A172 (cell line): ENCODE results near the gene LRP8. TPM values are rescaled to one million over a fixed set of nuclear protein-coding genes. Genes with fewer than 3 reads are reported as not detected.

ENCODE experiments used
- DNase-seq: peaks from one replicate; pipeline ENCODE4 v3.0.0-alpha.2; 2015; ENCODE audit warnings: low spot score
- total RNA-seq: library from RNA; depleted of rRNA; stranded (reverse); fragments of >200 nt; shearing (Covaris generic); gene quantifications from 2 replicates; pipeline ENCODE4 v1.2.3, GENCODE V29; 2014

LRP8 gene
- total RNA-seq, 1 experiment from 2014 or later = 27.6 TPM

- no peak for DNase-seq
These were observed 32.0 kb upstream of the LRP8 start for GRCh38 chr1:53359934-53360276.

DNA sequence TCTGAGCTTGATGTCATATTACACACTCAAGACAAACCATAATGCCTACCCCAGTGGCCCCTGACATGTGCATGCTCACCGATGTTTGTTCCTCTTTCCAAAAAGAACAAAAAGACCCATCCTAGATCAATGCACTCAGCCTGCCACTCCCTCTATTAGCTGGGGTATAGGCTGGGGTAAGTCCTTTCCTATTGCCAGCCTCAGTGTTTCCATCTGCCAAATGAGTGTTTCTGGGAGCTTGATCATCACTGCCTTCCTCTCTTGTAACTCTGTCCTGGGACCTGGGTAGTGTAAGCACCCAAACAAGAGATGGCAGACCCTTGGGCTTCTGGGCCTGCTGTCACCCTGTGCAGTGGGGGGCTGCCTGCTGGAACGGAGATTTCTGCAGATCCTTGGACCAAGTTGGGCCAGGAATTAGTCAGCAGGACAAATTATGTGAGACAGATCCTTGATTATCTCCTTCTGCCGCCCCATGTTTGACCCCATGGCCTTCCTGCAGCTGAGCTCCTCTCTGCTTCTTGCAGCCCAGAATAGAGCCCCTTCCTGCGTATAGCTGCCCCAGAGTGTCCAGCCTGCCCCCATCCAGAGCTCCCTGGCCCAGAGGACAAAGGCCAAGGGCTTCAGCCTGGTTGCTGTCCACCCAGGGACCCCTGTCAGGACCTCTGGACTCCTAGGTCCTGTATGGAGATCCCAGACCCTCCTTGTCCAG lies 31.5 kb upstream of the LRP8 start:
- DNase-seq = no peak

GRCh38 chr1:53356637-53357036 lies 28.8 kb upstream of the LRP8 start:
- DNase-seq = no peak

- DNase-seq = no peak
These were observed 26.2 kb upstream of the LRP8 start for GRCh38 chr1:53354119-53354518.

- no peak for DNase-seq
These were observed 24.7 kb upstream of the LRP8 start for GRCh38 chr1:53352561-53352960.

GRCh38 chr1:53350853-53351767 lies 23.2 kb upstream of the LRP8 start:
- DNase-seq = no peak

DNA sequence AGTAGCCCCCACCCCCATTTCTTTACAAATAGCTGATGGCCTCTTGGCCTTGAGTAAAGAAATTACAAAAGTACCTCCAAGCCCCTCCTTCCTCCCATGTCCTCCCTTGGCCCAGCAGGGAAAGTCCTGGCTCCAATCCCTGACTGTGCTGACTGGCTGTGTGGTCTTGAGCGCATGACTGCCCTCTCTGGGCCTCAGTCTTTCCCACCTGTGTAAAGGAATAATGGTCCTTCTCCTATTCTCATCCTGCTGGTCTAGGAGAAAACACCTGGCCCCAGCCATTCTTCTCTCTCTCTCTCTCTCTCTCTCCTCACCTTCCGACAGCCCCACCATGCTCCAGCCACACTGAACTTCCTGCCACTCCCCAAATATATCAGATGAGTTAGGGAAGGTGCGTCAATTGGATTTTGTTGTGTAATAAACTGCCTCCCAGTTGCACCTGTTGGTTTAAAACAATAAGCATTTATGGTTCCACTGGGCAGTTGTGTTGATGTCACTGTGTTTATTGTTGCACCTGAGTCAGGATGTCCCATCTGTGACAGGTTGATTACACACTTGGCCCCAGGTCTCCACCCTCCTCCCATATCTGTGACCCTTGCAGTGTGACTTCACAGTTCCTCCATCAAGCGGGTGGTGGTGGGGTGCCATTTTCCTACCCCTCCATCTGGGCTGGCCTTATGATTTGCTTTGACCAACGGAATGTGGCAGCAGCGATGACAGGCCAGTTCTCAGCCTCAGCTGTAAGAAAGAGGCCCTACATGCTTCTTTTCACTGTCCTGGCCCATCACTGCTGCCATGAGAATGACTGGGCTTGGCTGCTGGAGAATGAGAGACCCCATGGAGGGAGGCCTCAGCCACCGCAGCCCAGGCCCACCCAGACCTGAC lies 22.3 kb upstream of the LRP8 start:
- DNase-seq = no peak

DNA sequence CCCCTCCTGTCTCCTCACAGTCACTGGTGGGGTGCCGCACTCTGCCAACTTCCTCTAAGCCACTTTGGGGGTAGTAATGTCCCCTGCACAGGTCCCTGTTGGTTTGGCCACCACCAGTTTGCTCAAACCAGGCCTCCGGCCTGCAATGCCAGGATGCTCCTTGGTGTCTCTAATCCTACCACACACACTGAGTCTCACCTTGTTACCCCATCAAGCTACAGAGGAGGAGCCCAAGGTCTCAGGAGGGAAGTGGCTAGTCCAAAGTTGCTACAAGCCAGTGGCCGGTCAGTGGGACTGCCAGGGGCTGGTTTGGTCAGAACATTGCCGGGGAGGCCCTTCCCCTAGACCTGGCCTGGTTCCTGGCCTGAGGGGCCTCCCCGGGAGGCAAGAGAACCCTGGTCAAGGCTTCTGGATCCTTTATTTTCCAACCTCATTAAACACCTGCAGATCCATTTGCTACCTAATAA lies 21.5 kb upstream of the LRP8 start:
- DNase-seq = no peak

GRCh38 chr1:53348486-53349368 lies 20.9 kb upstream of the LRP8 start:
- DNase-seq = no peak

- DNase-seq = no peak
These were observed 18.9 kb upstream of the LRP8 start for GRCh38 chr1:53346814-53347176.

- no peak for DNase-seq
These were observed 18.3 kb upstream of the LRP8 start for GRCh38 chr1:53345996-53346813.

- DNase-seq = no peak
These were observed 17.3 kb upstream of the LRP8 start for GRCh38 chr1:53344921-53345838.

DNA sequence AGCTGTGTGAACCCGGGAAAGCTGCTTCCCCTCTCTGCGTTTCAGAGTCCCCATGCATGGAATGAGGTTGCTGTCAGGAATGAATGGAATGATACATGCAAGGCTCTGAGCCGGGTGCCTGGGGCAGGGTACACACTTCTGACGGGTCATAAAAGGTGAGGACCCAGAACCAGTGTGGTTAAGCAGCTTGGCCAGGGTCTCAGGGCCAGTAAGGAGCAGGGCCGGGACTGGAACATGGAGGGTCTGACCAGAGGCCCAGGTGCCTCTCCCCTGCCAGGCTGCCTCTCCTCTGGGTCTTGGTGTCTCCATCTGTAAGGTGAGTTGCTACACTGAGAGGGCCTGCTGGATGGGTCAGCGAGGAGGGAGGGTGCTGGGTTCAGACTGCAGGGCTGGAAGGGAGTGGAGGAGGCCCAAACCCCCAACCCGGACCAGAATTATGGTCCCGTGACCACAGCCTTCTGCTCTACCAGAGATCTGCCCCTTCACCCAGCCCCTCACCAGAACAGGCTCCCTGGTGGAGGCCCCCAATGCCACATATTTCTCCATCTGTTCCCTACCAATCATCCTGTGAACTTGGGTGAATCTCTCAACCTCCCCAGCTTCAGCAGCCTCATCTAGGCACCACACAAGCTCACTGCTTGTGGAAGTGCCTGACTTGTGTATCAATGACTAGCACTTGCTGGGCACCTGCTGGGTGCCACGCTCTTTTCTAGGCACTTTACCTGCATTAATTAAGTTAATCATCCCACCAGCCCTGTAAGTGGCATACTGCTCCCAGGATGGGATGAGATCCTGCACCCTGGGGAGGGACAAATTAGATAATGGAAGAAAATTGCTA lies 16.2 kb upstream of the LRP8 start:
- DNase-seq = no peak

DNA sequence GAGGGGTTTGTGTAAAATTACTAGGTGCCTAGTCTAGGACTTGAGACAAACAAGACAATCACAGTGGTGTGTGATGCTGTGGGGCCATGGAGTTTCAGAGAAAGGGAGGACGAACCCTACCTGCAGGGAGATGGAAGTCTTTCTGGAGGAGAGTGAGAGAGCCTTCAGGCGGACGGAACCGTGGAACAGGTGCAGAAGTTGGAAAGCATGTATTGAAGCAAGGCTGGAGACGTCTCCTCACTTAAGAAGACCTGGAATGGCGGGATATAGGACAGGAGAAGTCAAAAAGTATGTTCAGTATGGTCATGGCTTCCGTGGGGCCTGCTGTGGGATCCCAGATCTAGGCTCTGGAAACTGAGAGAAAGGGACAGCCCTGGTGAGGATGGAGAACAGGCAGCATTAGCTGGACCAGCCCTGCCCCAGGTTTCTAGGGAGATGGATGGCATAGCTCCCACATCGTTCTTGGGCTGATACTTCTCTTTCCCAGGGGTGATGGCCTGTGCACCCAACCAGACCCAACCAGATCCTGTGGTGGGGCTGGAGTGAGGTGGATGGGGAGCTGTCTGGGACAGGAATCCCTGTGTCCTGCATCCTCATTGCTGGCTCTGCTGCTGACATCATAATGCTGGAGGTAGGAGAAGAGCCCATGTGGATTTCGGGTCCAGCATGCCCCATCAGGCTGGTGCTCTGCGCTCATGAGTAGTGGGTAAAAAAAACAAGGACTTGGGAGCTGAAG lies 15.0 kb upstream of the LRP8 start:
- no peak for DNase-seq

DNA sequence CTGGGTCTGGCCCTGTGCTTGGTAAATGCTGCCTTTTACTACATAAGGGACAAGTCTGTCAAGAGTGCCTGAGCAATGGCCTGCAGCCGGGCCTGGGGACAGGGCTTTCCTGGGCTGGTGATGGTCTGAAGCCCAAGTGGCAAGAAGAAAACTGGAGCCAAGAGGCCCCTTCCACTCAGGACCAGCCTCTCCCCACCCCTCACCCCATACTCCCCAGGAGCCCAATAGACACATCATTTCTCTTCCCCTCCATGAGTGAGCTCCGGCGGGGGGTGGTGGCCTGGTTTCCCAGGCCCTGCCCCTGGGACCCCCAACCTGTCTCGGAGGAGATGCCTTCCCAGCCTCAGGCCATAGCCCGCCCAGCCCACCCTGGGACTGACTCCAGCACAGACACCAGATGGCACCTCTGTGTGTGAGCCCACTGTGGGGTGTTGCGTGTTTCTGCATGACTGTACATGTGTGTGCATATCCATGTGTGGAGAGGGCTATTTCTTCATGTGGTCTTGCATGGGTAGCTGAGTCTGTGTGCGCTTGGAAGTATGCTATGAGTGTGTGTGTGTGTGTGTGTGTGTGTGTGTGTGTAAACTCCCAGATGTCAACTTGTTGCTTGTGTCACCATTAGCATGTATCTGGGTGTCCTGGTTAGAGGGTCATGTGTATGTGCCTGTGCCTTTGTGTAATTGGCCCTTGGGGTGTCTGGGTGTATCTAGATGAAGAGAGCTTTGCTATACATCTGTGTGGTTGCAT lies 14.3 kb upstream of the LRP8 start:
- DNase-seq = no peak

GRCh38 chr1:53341521-53341895 lies 13.6 kb upstream of the LRP8 start:
- DNase-seq = no peak
